HG03565 (cell line): Measurements from ENCODE around the gene CNTNAP2.
"Not testable (repeated sequence)": the region's sequence is repeated elsewhere in the genome, so short reads cannot be mapped to it uniquely, and the experiment has no call there.

Source experiments
- ATAC-seq: cut with Tn5 transposase; IDR thresholded peaks from one replicate; pipeline ENCODE4 v1.9.1; 2021; ENCODE audit warnings: mild to moderate bottlenecking, moderate library complexity; ENCODE audit not compliant: unreplicated experiment

The CNTNAP2 gene

DNA sequence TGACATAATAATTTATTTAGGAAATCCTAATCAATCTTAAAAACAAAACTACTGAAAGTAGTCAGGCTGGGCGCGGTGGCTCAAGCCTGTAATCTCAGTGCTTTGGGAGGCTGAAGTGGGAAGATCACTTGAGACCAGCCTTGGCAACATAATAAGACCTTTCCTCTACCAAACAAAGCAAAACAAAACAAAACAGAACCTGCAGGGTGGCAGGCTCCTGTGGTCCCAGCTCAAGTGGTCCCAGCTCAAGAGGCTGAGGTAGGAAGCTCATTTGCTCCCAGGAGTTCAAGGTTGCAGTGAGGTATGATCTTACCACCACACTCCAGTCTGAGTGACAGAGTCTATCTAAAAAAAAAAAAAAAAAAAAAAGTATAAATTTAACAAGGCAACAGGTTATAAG, 748.0 kb downstream of the CNTNAP2 start:
- ATAC-seq = no peak

DNA sequence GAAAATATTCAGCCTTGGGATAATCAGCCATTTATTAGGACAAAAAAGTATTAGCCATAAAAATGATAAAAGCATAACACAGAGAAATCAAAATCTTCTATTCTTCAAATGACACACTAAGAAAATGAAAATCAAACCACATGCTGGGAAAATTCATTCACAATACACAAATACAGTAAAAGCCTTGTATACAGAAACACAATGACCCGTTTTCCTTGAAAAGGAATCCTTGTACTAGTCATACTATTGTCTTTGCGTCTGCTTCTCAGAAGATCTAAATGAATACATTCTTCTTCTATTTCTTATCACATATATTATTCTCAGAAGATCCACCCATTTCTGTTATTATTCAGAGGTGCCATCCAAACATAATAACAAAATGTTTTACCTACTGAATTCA, 749.1 kb downstream of the CNTNAP2 start:
- ATAC-seq = no peak

DNA sequence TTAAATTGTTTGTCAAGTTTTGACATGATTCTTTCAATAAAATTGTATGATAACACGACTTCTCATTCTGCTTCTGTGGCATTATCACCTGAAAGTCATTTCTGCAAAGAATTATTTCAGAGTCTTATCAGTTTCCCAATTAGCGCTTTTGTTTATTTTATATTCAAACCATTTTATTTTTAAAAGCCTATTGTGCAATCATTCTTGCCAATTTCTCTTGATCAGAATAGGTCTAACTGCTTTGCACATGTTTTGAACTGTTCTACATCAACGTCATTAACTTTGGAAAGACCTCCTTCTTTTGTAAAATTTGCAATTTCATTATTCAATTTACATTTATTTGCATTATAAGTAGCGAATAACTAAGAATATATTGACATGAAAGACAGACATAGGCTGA, 758.1 kb downstream of the CNTNAP2 start:
- no peak for ATAC-seq

DNA sequence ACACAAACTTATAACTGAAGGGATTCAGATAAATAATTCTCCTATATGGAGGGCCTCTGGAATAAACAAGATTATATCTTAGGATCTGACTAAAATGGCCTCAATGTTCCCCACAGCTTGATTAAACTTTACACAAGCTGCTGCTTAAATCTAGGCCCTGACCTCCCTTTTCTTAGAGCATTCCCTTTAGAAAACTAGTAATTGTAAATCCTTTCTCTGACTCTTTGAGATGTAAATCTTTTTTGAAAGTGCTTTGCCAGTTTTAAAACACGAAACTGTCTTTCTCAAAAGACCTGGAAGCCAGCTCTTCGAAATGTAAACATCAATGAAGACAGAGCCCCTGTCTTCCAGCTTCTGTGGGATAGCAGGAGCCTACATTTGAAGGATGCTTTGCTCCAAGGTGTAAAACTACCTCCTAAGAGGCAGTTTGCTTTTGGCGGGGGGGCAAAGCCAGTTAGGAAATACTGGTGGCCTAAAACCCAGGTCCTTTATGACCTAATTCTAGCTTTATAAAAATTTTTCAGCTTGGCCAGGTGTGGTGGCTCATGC, 758.7 kb downstream of the CNTNAP2 start:
- no peak for ATAC-seq

DNA sequence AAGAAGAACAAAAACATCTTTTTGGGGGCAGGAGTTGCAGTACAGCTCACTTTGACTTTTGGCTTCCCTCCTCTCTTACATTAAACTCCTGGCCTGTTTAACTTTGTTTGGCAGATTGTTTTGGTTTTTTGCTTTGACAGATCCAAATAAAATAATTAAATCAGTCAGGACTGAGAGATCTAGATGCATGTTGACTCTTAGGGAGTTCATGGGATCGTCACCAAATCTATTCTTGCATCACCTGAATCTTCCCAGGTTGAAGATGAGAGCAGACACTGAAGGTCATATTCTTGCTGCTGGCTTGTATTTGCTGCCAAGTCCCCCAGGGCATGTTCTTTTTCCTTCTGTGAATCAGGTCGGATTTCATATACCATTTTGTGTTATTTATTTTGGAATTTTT, 759.4 kb downstream of the CNTNAP2 start:
- no peak for ATAC-seq

DNA sequence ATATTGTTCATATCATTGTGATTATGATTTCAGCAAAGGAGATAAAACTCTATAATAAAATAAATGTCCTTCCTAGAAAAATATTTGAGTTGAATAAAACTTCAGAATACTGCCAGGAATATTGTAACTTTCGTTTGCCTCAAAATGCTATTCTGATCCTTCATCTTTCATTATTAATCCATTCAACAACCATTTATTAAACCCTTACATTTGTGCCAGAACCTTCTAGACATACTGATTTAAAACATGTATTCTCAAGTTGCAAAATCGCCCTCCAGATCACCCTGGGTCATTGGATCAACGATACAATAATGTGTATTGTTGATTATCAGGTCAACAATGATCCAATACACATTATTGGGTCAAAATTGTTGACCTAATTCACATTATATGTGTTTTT, 759.8 kb downstream of the CNTNAP2 start:
- no peak for ATAC-seq

DNA sequence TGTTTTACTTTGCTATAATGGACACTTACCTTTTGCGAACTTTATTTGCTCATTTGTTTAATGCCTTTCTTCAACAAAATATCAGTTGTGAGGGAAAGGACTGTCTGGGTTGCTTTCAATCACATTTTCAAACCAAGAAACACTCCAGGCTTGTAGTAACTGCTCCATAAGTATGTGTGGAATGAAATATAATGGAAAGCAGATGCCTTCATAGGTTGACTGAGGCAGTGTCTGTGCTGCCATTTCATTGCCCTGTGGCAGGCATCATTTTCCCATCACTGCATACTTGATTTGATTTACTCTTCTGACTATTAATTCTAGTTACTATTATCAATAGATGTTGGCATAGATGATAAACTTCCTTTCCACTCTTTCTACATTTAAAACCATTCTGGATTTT, 762.3 kb downstream of the CNTNAP2 start:
- ATAC-seq = no peak

DNA sequence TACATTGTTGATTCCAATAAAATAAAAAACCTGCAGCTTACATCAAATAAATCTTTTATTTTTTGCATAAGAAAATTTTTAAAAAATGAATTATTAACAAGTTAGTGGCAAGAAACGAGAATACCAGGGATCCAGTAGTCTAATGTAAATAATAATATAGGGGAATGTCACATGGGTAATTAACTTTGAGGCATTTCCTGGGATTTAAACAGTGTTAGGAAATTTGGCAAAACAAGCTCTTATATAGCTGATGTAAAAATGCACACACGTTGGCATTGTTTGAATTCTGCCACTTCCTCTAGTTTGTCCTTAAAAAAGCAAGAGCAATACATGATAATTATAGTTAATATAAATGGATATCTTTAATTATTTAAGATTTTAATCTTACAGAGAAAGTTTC, 768.6 kb downstream of the CNTNAP2 start:
- no peak for ATAC-seq

DNA sequence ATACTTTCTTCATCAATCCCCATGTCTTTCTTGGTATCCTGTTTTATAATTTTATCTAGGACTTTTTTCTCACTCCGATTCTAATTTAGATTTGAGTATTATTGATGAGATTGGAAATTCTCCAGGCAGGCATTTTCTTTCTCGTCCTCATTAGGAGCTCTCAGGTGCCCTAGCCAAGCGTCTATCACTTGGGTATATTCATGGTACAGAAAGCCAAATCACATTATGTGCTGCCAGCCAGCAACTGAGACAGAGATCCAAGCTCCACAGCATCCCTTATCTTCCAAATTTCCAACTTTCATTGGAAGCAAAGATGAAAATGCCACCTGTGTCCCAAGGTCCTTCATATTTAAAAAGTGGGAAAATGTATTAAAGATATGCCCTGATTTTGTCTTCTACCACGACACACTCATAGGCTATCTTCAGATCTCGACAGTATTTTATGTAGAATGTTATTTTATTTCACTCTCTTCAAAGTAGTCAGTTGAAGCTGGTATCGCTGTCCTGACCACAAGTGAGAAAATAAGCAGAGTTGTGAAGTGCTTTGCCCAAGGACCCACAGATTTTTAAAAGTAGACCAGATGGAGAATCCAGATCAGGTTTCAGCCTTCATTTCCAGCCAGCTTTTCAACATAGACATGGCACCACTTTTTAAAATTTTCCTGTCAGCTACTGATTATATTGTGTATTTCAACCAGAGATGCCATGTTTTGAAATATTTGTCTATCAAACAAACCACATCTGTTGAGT, 773.4 kb downstream of the CNTNAP2 start:
- no peak for ATAC-seq

DNA sequence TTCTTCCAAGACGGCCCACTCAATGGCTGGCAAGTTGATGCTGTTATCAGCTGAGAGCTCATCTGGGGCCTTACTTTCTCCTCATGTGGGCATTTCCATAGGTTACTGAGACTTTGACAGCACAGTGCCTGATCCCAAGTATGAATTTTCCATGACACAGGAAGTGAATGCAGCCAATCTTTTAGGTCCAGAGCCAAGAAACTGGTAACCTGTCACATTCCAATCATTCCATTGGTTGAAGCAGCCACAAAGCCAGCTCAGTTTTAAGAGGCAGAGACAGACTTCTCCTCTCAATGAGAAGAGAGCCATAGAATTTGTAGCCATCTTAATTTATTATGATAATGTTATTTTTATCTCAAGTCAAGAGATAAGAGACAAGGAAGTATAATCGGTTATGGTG, 775.5 kb downstream of the CNTNAP2 start:
- ATAC-seq = no peak

DNA sequence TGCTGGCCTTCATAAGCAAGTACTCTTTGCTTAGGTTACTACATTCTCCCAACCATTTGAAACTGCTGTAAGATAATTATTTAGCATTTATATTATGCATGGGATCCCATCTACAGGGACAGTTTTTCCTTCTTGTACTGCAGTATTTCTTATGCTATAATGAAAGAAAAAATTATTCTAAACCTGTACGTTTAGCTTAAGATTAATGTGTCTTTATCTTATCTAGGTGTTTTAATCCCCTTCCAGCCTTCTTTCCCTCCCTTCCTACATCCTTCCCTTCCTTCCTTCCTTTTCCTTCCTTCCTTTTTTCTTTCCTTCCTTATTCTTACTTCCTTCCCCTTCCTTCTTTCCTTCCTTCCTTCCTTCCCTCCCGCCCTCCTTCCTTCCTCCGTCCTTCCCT, 778.3 kb downstream of the CNTNAP2 start:
- ATAC-seq = no peak

DNA sequence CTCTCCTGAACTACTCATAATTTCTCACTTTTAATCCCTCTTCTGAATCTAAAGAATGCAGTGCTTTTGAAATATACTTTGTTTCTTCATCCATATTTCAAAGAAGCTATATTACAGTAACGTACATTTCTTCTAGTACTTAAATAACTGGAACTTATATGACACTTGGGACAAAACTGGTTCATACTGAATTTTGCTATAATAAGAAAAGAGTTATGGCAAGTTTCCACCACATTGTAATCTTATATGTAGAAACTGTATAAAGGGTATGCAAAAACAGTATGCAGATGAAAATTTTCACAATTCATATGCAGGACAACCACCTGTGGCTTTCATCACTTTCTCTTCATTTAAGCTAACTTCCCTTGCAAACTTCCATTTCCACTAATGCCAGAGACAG, 785.7 kb downstream of the CNTNAP2 start:
- no peak for ATAC-seq

DNA sequence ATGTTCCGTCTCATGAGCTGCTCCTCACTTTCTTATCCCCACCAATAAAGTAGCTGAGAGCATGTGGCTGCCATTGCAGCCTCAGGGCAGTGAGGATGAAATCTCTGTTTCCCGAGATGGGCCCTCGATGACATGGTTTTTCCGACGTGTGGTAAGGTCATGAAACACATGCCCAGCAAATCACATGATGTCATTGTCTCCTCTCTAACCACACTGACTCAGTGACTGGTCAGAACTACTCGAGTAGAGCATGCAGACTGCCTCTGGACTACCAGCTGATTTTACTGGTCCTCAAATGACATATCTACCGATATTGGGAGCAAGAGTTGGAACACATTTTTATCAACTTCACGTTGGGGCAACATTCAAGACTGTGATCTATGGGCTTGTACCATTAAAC, 786.1 kb downstream of the CNTNAP2 start:
- ATAC-seq = no peak

DNA sequence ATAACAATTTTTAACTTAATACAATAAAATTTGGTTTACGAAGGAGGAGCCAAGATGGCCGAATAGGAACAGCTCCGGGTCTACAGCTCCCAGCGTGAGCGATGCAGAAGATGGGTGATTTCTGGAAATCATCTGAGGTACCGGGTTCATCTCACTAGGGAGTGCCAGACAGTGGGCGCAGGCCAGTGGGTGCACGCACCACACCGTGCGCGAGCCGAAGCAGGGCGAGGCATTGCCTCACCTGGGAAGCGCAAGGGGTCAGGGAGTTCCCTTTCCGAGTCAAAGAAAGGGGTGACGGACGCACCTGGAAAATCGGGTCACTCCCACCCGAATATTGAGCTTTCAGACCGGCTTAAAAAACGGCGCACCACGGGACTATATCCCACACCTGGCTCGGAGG, 789.1 kb downstream of the CNTNAP2 start:
- ATAC-seq = not testable (repeated sequence)

DNA sequence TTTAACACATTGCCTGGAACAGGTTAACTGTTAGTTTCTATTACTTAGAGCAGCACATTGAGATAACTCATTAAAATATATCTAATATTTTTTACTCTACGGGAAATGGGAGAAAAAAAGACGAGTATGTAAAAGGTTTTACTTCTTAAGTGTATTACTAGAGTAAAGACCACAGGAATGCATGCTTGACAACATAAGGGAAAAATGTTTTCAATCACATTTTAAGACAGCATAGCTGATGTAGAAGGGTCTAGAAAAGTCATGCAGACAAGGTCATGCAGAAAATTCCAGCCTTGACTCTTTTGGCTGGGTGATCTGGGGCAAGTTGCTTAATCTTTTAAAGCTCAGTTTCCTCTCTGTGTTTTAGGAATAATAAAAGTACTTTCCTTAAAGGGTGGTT, 806.2 kb downstream of the CNTNAP2 start:
- no peak for ATAC-seq

DNA sequence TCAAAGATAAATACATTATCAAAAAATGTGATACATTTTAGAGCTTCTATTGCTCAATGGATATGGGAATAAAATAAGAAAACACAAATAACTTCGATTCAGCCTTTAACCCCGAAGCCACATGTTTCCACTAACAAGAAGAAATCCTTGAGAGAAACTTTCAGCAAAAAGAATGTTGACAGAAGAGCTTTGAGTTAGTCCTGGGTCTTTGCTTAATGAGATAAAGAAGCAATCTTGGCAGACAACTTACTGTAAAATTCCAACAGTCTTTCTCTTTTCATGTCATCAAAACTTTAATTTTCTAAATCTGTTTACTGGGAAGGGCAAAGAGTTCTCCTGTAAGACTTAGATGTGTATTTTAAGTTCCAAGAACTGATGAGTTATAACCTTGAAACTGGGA, 810.2 kb downstream of the CNTNAP2 start:
- ATAC-seq = no peak

DNA sequence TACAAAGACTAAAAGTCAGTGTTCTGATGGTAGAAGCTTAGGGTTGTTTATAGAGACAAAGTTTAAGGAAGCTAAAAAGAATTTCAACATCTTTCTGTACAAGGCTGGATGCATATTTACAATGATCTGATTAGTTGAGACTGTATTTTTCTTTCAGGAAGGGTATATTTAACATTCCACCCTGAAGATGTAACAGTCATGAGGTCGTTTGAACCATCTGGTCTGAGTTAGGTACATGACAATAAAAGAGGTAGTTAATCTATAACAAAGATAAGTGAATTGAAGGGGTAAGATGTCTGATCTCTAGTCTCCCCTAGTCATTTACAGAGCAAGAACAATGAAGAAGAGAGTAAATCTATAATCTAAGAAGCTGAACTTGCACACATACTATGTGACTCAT, 821.2 kb downstream of the CNTNAP2 start:
- no peak for ATAC-seq

DNA sequence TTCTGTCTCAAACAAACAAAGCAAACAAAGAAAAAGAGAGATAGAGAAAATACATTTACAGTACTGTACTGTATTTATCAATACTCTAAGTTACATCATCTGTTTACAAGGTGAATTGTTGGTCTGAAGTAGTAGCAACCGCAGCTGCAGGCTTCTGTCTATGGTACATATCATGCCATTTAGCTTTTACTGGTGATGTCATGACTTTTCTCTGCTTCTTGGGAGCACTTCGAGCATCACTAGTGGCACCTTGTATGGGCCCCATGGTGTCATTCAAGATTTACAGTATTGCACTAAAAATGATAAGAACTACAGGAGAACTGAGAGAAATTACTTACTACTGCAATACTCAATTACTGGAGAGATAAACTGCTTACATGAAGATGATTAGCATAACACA, 826.9 kb downstream of the CNTNAP2 start:
- ATAC-seq = no peak

DNA sequence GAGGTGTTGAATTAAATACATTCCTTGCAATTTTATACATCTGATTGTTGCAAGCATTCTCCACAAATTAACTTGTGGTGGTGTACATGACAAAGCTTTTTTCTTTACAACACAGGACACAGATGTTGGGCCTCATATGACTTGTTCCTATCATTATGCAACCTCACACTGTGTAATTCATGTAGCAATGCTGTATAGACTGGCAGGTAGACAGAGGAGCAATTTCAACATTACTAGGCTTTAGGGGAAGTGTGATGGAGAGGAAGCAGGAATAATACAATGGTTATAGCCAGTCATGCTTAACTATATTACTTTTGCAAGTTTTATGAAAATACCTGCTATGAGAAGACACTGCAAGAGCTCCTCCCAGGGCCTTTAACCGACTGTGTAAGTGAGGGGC, 832.1 kb downstream of the CNTNAP2 start:
- ATAC-seq = no peak

DNA sequence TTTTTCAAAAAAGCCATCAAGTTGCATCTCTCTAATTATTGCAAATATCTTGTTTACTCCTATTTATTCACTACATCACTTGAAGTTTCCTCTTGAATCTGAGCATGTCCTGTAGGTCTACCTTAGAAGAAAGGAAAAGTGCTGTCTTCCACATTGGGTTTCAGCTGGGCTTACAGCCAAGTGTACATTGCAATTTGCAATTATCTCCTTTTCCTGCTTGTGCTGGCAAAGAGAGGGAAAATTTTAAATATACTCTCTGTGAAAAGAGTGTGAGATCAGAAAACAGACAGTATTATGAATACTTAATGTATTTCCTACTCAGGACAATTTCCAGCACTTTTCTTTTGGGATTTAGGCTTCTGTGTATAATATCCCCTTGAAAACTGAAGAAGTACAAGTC, 839.7 kb downstream of the CNTNAP2 start:
- no peak for ATAC-seq

DNA sequence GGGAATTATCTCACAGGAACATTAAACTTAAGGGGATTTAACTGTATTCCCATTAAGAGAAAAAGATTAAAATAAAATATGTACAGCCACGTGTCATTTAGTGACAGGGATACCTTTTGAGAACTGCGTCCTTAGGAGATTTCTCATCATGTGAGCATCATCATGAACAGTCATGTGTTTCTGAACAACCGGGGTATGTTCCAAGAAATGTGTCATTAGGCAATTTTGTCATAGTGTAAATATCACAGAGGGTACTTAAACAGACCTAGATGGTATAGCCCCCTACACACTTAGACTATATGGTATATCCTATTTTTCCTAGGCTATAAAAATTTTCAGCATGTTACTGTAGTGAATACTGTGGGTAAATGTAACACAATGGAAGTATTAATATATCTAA, 840.3 kb downstream of the CNTNAP2 start:
- ATAC-seq = no peak

DNA sequence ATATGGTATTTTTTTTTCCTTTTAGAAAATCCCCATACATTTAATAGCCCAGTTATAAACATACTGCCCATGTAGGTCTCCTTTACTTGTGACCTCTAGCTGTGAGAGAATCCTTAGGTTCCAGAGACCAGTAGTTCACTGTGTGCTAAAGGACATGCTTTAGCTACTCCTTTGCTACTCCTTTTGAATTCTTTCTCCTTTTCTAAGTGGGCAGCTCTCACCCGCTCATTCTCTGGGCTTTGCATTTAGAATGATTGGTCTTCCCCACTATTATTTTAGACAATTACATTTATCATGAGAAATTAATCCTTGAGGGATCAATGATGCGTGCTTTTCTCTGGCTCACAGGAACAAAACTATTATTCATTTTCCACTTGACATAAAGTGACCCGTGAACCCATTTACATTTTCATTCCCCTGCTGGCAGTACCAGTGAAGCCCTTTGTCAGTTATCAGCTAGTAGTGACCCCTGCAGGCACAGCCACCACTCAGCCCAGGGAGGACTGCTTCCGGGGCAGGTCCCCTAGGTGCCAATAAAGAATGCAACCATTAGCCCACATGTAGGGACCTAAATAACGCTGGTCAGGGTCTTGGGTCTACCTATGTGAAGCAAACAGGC, 844.3 kb downstream of the CNTNAP2 start:
- ATAC-seq = no peak

DNA sequence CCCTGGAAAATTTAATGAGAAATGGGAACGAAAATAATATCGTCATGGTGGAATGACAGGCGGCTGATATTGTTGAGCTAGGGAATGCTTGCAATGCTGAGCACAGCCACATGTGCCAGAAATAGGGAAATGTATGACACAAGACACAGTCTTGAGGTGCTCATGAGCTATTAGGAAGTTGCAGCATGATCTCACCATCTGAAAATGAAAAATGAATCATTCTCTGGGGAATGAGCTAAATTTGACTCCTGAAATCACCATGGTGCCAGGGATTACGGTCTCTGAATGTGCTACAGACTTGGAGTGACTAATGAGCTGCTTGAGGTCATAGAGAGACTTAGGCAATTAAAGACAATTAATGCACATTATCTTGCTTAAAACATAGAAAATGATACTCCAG, 845.0 kb downstream of the CNTNAP2 start:
- no peak for ATAC-seq
